Fibroblast of lung (primary cell): ENCODE results near the gene GARNL3.

Experiments
- EZH2 ChIP-seq: IDR thresholded peaks from 2 replicates; pipeline ENCODE4 v1.5.1; 2012; ENCODE audit warnings: low read length, control low read depth, mild to moderate bottlenecking; ENCODE audit errors: missing control alignments
- TF ChIP-seq, protein P1 (sequence below), 2 donors: IDR thresholded peaks in 1 of 2; conservative IDR thresholded peaks in 1 of 2; 1 replicate in 1 of 2; 2 replicates in 1 of 2; pipeline ENCODE4 v1.5.1; 2011 to 2012; ENCODE audit warnings: low read length in 2 of 2, control low read depth in 1 of 2, inconsistent platforms in 1 of 2, low read depth in 1 of 2, mild to moderate bottlenecking in 1 of 2

DNA sequence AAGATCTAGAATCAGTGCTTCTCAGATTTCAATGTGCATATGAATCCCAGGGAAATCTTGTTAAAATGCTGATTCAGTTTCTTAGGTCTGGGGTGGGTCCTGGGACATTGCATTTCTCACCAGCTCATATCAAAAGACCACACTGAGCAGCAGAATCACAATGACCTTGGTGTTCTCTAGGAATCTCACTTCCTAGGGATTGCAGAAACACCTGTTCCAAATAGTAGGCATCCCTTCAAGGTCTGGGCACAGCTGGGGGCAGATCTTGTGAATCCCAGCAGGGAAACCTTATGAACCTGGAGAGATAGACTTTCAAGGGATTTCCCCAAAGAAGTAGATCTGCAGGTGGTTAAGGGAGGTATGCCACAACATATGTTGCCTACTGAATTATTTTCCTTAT is 8.9 kb upstream of the GARNL3 start:
- TF ChIP-seq, protein P1, sequence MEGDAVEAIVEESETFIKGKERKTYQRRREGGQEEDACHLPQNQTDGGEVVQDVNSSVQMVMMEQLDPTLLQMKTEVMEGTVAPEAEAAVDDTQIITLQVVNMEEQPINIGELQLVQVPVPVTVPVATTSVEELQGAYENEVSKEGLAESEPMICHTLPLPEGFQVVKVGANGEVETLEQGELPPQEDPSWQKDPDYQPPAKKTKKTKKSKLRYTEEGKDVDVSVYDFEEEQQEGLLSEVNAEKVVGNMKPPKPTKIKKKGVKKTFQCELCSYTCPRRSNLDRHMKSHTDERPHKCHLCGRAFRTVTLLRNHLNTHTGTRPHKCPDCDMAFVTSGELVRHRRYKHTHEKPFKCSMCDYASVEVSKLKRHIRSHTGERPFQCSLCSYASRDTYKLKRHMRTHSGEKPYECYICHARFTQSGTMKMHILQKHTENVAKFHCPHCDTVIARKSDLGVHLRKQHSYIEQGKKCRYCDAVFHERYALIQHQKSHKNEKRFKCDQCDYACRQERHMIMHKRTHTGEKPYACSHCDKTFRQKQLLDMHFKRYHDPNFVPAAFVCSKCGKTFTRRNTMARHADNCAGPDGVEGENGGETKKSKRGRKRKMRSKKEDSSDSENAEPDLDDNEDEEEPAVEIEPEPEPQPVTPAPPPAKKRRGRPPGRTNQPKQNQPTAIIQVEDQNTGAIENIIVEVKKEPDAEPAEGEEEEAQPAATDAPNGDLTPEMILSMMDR (conservative IDR thresholded peaks at IDR 0.05 in 1 of 2, IDR thresholded peaks at IDR 0.05 in 1 of 2; ENCODE audit: low read depth in 1 of 2, low read length in 2 of 2): no peak
- no peak for TF ChIP-seq EZH2
